Parathyroid adenoma (tissue), 2 donors: ENCODE measurements around the gene MICOS13.

Experiments
- H2AFZ ChIP-seq: fragments of 300-600 bp; sonication (generic); one replicate; pipeline ENCODE4 v1.7.0; 2017; ENCODE audit warnings: antibody characterized with exemption, mild to moderate bottlenecking
- H3K27ac ChIP-seq: fragments of 300-600 bp; sonication (generic); one replicate; pipeline ENCODE4 v1.7.0; 2017
- H3K27me3 ChIP-seq: fragments of 300-600 bp; sonication (generic); one replicate; pipeline ENCODE4 v1.7.0; 2017; ENCODE audit warnings: low read length; ENCODE audit not compliant: control insufficient read depth, insufficient read depth
- H3K36me3 ChIP-seq: fragments of 300-600 bp; sonication (generic); one replicate; pipeline ENCODE4 v1.7.0; 2017; ENCODE audit warnings: low read length; ENCODE audit not compliant: control insufficient read depth, insufficient read depth
- H3K4me1 ChIP-seq: fragments of 300-600 bp; sonication (generic); one replicate; pipeline ENCODE4 v1.7.0; 2017; ENCODE audit warnings: control low read depth
- H3K4me2 ChIP-seq: fragments of 300-600 bp; sonication (generic); one replicate; pipeline ENCODE4 v1.7.0; 2017; ENCODE audit warnings: low read length
- H3K4me3 ChIP-seq: fragments of 300-600 bp; sonication (generic); one replicate; pipeline ENCODE4 v1.7.0; 2017; ENCODE audit warnings: low read depth, low read length
- H3K79me2 ChIP-seq: fragments of 300-600 bp; sonication (generic); one replicate; pipeline ENCODE4 v1.7.0; 2017; ENCODE audit warnings: control low read depth
- H3K9ac ChIP-seq: fragments of 300-600 bp; sonication (generic); one replicate; pipeline ENCODE4 v1.7.0; 2017; ENCODE audit warnings: mild to moderate bottlenecking
- H3K9me3 ChIP-seq: fragments of 300-600 bp; sonication (generic); one replicate; pipeline ENCODE4 v1.7.0; 2017; ENCODE audit warnings: low read length; ENCODE audit not compliant: control insufficient read depth
- TF ChIP-seq, protein P1 (sequence below): fragments of 300-600 bp; sonication (generic); IDR thresholded peaks from one replicate; pipeline ENCODE4 v1.7.0; 2017; ENCODE audit warnings: antibody characterized with exemption, mild to moderate bottlenecking
- donor health status: primary hyperparathyroidism.

The MICOS13 gene

DNA sequence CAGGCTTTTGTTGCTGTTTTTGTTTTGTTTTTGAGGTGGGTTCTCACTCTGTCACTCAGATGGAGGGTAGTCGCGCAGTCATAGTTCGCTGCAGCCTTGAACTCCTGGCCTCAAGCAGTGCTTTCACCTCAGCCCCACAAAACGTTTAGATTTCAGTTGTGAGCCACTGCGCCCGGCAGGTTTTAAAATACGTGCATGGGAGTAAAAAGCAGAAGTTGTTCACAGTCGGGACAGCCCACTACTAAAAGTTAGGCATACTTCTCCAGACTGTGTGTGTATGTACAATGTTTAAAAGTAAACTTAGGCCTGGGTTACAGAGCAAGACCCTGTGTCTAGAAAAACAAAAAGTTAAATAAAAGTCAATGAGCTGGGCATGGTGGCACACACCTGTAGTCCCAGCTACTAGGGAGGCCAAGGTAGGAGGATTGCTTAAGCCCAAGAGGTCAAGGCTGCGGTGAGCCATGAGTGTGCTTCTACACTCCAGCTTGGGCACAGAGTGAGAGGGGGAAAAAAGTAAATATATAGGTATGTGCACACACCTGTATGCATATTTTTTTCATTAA is 51.3 kb downstream of the MICOS13 start:
- Histone ChIP-seq H3K9me3 (no peaks in the 10 kb centered on the region), H3K36me3 (no peaks in the 10 kb centered on the region), H3K4me3 (no peak overlapping the region), H3K4me2 (no peak overlapping the region), H3K79me2 (peaks cover 76% of the 10 kb centered on the region), H3K9ac (no peak overlapping the region), H3K27me3 (no peaks in the 10 kb centered on the region), H3K4me1 (peaks cover 39% of the 10 kb centered on the region), H2AFZ (no peak overlapping the region), H3K27ac (no peak overlapping the region)
- TF ChIP-seq, protein P1, sequence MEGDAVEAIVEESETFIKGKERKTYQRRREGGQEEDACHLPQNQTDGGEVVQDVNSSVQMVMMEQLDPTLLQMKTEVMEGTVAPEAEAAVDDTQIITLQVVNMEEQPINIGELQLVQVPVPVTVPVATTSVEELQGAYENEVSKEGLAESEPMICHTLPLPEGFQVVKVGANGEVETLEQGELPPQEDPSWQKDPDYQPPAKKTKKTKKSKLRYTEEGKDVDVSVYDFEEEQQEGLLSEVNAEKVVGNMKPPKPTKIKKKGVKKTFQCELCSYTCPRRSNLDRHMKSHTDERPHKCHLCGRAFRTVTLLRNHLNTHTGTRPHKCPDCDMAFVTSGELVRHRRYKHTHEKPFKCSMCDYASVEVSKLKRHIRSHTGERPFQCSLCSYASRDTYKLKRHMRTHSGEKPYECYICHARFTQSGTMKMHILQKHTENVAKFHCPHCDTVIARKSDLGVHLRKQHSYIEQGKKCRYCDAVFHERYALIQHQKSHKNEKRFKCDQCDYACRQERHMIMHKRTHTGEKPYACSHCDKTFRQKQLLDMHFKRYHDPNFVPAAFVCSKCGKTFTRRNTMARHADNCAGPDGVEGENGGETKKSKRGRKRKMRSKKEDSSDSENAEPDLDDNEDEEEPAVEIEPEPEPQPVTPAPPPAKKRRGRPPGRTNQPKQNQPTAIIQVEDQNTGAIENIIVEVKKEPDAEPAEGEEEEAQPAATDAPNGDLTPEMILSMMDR = no peak

DNA sequence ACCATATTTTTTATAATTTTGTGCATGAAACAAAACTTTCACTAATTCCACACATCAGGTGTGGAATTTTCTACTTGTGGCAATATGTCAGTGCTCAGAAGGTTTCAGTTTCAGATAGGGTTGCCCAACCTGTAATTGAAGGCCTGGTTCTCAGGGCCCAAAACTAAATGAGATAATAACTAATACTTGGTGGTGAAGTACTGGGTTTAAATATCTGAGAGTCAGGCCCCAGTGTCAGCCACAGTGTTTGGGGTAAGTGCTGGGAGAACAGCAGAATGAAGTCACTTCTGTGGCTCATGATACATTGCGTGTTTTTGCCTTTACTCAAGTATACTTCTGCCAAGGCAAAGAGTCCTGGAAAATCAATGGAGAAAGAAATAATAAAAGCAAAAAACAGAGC is 51.9 kb downstream of the MICOS13 start:
- TF ChIP-seq, protein P1 = no peak
- H3K4me2 ChIP-seq = no peak overlapping the region
- H3K79me2 ChIP-seq = peaks cover 77% of the 10 kb centered on the region
- H3K27ac ChIP-seq = no peak overlapping the region
- no peaks in the 10 kb centered on the region for H3K9me3 ChIP-seq
- H3K27me3 ChIP-seq = no peaks in the 10 kb centered on the region
- no peak overlapping the region for H3K9ac ChIP-seq
- peaks cover 39% of the 10 kb centered on the region for H3K4me1 ChIP-seq
- H3K36me3 ChIP-seq = no peaks in the 10 kb centered on the region
- no peak overlapping the region for H2AFZ ChIP-seq
- H3K4me3 ChIP-seq = no peak overlapping the region
